MCF 10A (cell line): ENCODE measurements around the gene MIPOL1. TPM values are rescaled to one million over a fixed set of nuclear protein-coding genes. Genes with fewer than 3 reads are reported as not detected.
"Not testable (repeated sequence)": the region's sequence is repeated elsewhere in the genome, so short reads cannot be mapped to it uniquely, and the experiment has no call there.

Source experiments
- BruUV-seq: library from RNA; stranded (reverse); fragments of 400-500 nt; replicated peaks from 2 replicates; lab custom pipeline; 2021; lab: Mats Ljungman, UMichigan
- CTCF ChIA-PET: fragments of 300-600 bp; sonication (Branson Sonifier 250); formaldehyde crosslinking; extraction: SDS; loops from one replicate; lab custom pipeline; 2021; ENCODE audit warnings: antibody characterized with exemption, inconsistent platforms; lab: Yijun Ruan, JAX
- POLR2A ChIA-PET: fragments of 300-600, 350-650 bp; sonication (Branson Sonifier 250); formaldehyde crosslinking; extraction: SDS; loops from one replicate; lab custom pipeline; 2020; ENCODE audit warnings: antibody characterized with exemption, inconsistent platforms; lab: Yijun Ruan, JAX
- DNase-seq: peaks from one replicate; pipeline ENCODE4 v3.0.0-alpha.2; 2018; ENCODE audit not compliant: unreplicated experiment
- H3K27ac Mint-ChIP-seq: one replicate; pipeline ENCODE4 v1.8.0; 2022; ENCODE audit warnings: mild to moderate bottlenecking, low read depth, mixed read lengths; ENCODE audit not compliant: unreplicated experiment
- H3K27me3 Mint-ChIP-seq: one replicate; pipeline ENCODE4 v1.8.0; 2022; ENCODE audit warnings: mixed read lengths; ENCODE audit not compliant: insufficient read depth, unreplicated experiment
- H3K36me3 Mint-ChIP-seq: one replicate; pipeline ENCODE4 v1.8.0; 2022; ENCODE audit warnings: mild to moderate bottlenecking, moderate library complexity, mixed read lengths; ENCODE audit not compliant: insufficient read depth, unreplicated experiment
- H3K4me1 Mint-ChIP-seq: one replicate; pipeline ENCODE4 v1.8.0; 2022; ENCODE audit warnings: mixed read lengths; ENCODE audit not compliant: insufficient read depth, unreplicated experiment
- H3K4me3 Mint-ChIP-seq: one replicate; pipeline ENCODE4 v1.8.0; 2022; ENCODE audit warnings: mild to moderate bottlenecking, moderate library complexity, mixed read lengths; ENCODE audit not compliant: unreplicated experiment
- H3K9me3 Mint-ChIP-seq: one replicate; pipeline ENCODE4 v1.8.0; 2022; ENCODE audit warnings: mixed read lengths; ENCODE audit not compliant: unreplicated experiment
- CTCF ChIP-seq: fragments of 200-600 bp; IDR thresholded peaks from one replicate; pipeline ENCODE4 v1.8.0; 2022; ENCODE audit warnings: antibody characterized with exemption, mild to moderate bottlenecking; ENCODE audit not compliant: unreplicated experiment
- intact Hi-C: fragments of 100-400 bp; cut with micrococcal nuclease; formaldehyde crosslinking; loops from 2 replicates; pipeline ENCODE4 v1.14.1; 2022
- total RNA-seq: library from RNA; stranded (reverse); gene quantifications from 2 replicates; pipeline ENCODE4 v1.2.3, GENCODE V29; 2022

Gene MIPOL1
- total RNA-seq, 1 experiment from 2014 or later: 16.3 TPM

- Mint-ChIP-seq H3K36me3 (no peaks in the 10 kb centered on the region), H3K27ac (no peak overlapping the region), H3K27me3 (no peaks in the 10 kb centered on the region), H3K4me1 (no peaks in the 10 kb centered on the region), H3K9me3 (peaks cover 7% of the 10 kb centered on the region), H3K4me3 (no peak overlapping the region)
- ChIA-PET POLR2A (interaction anchor here (1.1 kb wide), 1 partner anchor 11 kb away, joined by 4 read pairs; the partner anchor contains the start of gene MIPOL1), CTCF (no interaction called here)
- TF ChIP-seq CTCF: no peak
- intact Hi-C loops: no loop called here
- DNase-seq: no peak
- BruUV-seq: no TSS peak
Measured at GRCh38 chr14:37186865-37187264, 10.9 kb upstream of the MIPOL1 start.

DNA sequence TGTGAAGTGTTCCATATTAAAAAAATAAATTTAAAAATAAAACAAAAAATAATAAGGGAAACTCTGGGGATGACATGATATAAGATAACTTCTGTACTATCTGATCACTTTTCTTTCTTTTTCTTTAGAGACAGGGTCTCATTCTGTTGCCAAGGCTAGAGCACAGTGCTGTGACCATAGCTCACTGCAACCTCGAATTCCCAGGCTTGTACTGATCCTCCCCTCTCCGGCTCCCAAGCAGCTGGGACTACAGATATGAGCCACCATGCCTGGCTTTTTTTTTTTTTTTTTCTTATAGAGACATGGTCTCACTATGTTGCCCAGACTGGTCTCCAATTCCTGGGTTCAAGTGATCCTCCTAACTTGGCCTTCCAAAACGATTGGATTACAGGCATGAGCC lies 10.4 kb upstream of the MIPOL1 start:
- DNase-seq: no peak
- ChIA-PET CTCF (no interaction called here), POLR2A (interaction anchor here (1.1 kb wide), 1 partner anchor 10 kb away, joined by 4 read pairs; the partner anchor contains the start of gene MIPOL1)
- H3K4me1 Mint-ChIP-seq: no peaks in the 10 kb centered on the region
- BruUV-seq: no TSS peak
- TF ChIP-seq CTCF: no peak
- intact Hi-C loops: no loop called here
- no peak overlapping the region for H3K4me3 Mint-ChIP-seq
- H3K9me3 Mint-ChIP-seq: peaks cover 7% of the 10 kb centered on the region
- no peaks in the 10 kb centered on the region for H3K36me3 Mint-ChIP-seq
- no peaks in the 10 kb centered on the region for H3K27me3 Mint-ChIP-seq
- H3K27ac Mint-ChIP-seq: no peak overlapping the region

DNA sequence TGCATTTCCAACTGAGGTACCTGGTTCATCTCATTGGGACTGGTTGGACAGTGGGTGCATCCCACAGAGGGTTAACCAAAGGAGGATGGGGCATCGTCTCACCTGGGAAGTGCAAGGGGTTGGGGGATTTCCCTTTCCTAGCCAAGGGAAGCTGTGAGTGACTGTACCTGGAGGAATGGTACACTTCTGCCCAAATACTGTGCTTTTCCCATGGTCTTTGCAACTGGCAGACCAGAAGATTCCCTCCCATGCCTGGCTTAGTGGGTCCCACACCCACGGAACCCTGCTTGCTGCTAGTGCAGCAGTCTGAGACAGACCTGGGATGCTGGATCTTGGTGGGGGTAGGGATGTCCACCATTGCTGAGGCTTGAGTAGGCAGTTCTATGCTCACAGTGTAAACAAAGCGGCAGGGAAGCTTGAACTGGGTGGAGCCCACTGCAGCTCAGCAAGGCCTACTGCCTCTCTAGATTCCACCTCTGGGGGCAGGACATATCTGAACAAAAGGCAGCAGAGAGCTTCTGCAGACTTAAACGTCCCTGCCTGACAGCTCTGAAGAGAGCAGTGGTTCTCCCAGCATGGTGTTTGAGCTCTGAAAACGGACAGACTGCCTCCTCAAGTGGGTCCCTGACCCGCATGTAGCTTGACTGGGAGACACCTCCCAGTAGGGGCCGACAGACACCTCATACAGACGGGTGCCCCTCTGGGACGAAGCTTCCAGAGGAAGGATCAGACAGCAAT lies 9.7 kb upstream of the MIPOL1 start:
- DNase-seq, POLR2A ChIA-PET, H3K9me3 Mint-ChIP-seq, H3K4me3 Mint-ChIP-seq, H3K27me3 Mint-ChIP-seq, BruUV-seq, H3K36me3 Mint-ChIP-seq, H3K4me1 Mint-ChIP-seq, intact Hi-C loops, H3K27ac Mint-ChIP-seq: not testable (repeated sequence)
- CTCF ChIA-PET: interaction anchor here (0.6 kb wide), 2 partner anchors 11 to 38 kb away, joined by 3 to 4 read pairs; no protein-coding TSS in a partner anchor

GRCh38 chr14:37189733-37190132 lies 8.0 kb upstream of the MIPOL1 start:
- H3K36me3 Mint-ChIP-seq: not testable (repeated sequence)

GRCh38 chr14:37194698-37195097 lies 3.0 kb upstream of the MIPOL1 start:
- no peaks in the 10 kb centered on the region for H3K27me3 Mint-ChIP-seq
- ChIA-PET CTCF (no interaction called here), POLR2A (interaction anchor here (4.8 kb wide), 1 partner anchor 23 kb away, joined by 44 read pairs; the partner anchor contains the start of gene SLC25A21)
- no peak for DNase-seq
- no TSS peak for BruUV-seq
- H3K9me3 Mint-ChIP-seq: no peaks in the 10 kb centered on the region
- intact Hi-C loops: no loop called here
- H3K27ac Mint-ChIP-seq: no peak overlapping the region
- H3K4me3 Mint-ChIP-seq: no peak overlapping the region
- peaks cover 10% of the 10 kb centered on the region for H3K4me1 Mint-ChIP-seq
- no peak for TF ChIP-seq CTCF
- H3K36me3 Mint-ChIP-seq: peaks cover 6% of the 10 kb centered on the region

More at GRCh38 chr14:37189733-37190132, 8.0 kb upstream of the MIPOL1 start:
- POLR2A ChIA-PET, H3K4me1 Mint-ChIP-seq, BruUV-seq, H3K4me3 Mint-ChIP-seq, H3K27ac Mint-ChIP-seq, H3K27me3 Mint-ChIP-seq, intact Hi-C loops, DNase-seq, H3K9me3 Mint-ChIP-seq: not testable (repeated sequence)
- CTCF ChIA-PET: interaction anchor here (0.6 kb wide), 2 partner anchors 11 to 41 kb away, joined by 3 to 8 read pairs; no protein-coding TSS in a partner anchor
